SK-N-SH (cell line): ENCODE results near the gene KLK12. TPM values are rescaled to one million over a fixed set of nuclear protein-coding genes. Genes with fewer than 3 reads are reported as not detected.

ENCODE experiments used
- CTCF ChIA-PET: fragments of 300-600, 350-600 bp; formaldehyde crosslinking; extraction: SDS; loops from one replicate; lab custom pipeline; 2021; lab: Yijun Ruan, JAX
- POLR2A ChIA-PET: fragments of 350-600 bp; sonication (Branson Sonifier 250); formaldehyde crosslinking; extraction: SDS; loops from one replicate; lab custom pipeline; 2020; ENCODE audit warnings: antibody characterized with exemption, inconsistent platforms; lab: Yijun Ruan, JAX
- DNase-seq: peaks from one replicate; pipeline ENCODE4 v3.0.0; 2012
- H2AFZ ChIP-seq: fragments of 200-600 bp; sonication (generic); 2 replicates; pipeline ENCODE4 v1.8.1; 2016; ENCODE audit warnings: antibody characterized with exemption, mild to moderate bottlenecking, low read depth
- H3F3A ChIP-seq: fragments of 200-600 bp; sonication (generic); replicated peaks from 2 replicates; pipeline ENCODE3; 2016; ENCODE audit warnings: antibody characterized with exemption, mild to moderate bottlenecking; ENCODE audit not compliant: insufficient read depth
- H3K27ac ChIP-seq, 2 experiments: fragments of 200-500 bp in 1 of 2; fragments of 200-600 bp in 1 of 2; sonication (Bioruptor generic) in 1 of 2; sonication (generic), shearing (Covaris generic) in 1 of 2; 2 replicates each; pipeline versions ENCODE4 v1.5.1 to v1.6.1; 2014 to 2016; ENCODE audit warnings: low read depth in 2 of 2, inconsistent platforms in 1 of 2, low read length in 1 of 2, mild to moderate bottlenecking in 1 of 2, mixed read lengths in 1 of 2
- H3K27me3 ChIP-seq: fragments of 200-600 bp; sonication (generic), shearing (Covaris generic); 2 replicates; pipeline ENCODE4 v1.6.1; 2016; ENCODE audit warnings: mixed run types; ENCODE audit not compliant: insufficient read depth
- H3K36me3 ChIP-seq, 2 experiments: fragments of 200-500 bp in 1 of 2; fragments of 200-600 bp in 1 of 2; sonication (Bioruptor generic) in 1 of 2; sonication (generic) in 1 of 2; replicated peaks in 1 of 2; 2 replicates each; pipeline versions ENCODE3 to v1.5.1; 2014 to 2016; ENCODE audit warnings: low read length in 1 of 2, mild to moderate bottlenecking in 1 of 2; ENCODE audit not compliant: insufficient read depth in 2 of 2, control insufficient read depth in 1 of 2
- H3K4me1 ChIP-seq, 2 experiments: fragments of 200-500 bp in 1 of 2; fragments of 200-600 bp in 1 of 2; sonication (Bioruptor generic) in 1 of 2; sonication (generic), shearing (Covaris generic) in 1 of 2; 2 replicates each; pipeline versions ENCODE4 v1.5.1 to v1.6.1; 2014 to 2016; ENCODE audit warnings: low read depth in 1 of 2, low read length in 1 of 2, mixed run types in 1 of 2; ENCODE audit not compliant: insufficient read depth in 2 of 2, control insufficient read depth in 1 of 2
- H3K4me2 ChIP-seq: fragments of 200-600 bp; sonication (generic), shearing (Covaris generic); 2 replicates; pipeline ENCODE4 v1.6.1; 2017; ENCODE audit warnings: mixed run types
- H3K4me3 ChIP-seq, 2 experiments: fragments of 200-500 bp in 1 of 2; fragments of 200-600 bp in 1 of 2; sonication (Bioruptor generic) in 1 of 2; sonication (generic), shearing (Covaris generic) in 1 of 2; 2 replicates each; pipeline versions ENCODE4 v1.5.1 to v1.8.1; 2014 to 2016; ENCODE audit warnings: low read depth in 2 of 2, inconsistent platforms in 1 of 2, low read length in 1 of 2, mild to moderate bottlenecking in 1 of 2, mixed read lengths in 1 of 2, moderate library complexity in 1 of 2
- H3K79me2 ChIP-seq: fragments of 200-600 bp; sonication (generic); 2 replicates; pipeline ENCODE4 v1.8.1; 2017; ENCODE audit warnings: mild to moderate bottlenecking; ENCODE audit not compliant: insufficient read depth
- H3K9ac ChIP-seq: fragments of 200-600 bp; sonication (generic); 2 replicates; pipeline ENCODE4 v1.6.1; 2017; ENCODE audit warnings: mixed run types
- H3K9me2 ChIP-seq: fragments of 200-600 bp; sonication (generic); 2 replicates; pipeline ENCODE4 v1.6.1; 2017; ENCODE audit warnings: mixed run types
- H3K9me3 ChIP-seq: fragments of 200-600 bp; sonication (generic); 2 replicates; pipeline ENCODE4 v1.6.1; 2017; ENCODE audit warnings: mixed run types, mild to moderate bottlenecking, moderate library complexity
- H4K20me1 ChIP-seq: fragments of 200-600 bp; sonication (generic); 2 replicates; pipeline ENCODE4 v1.6.1; 2017; ENCODE audit warnings: mild to moderate bottlenecking, mixed run types; ENCODE audit not compliant: insufficient read depth
- CHD2 ChIP-seq: fragments of 150-350 bp; IDR thresholded peaks from 2 replicates; pipeline ENCODE4 v1.6.1; 2018; ENCODE audit warnings: low read length; ENCODE audit not compliant: partially characterized antibody
- CTCF ChIP-seq: fragments of 200-600 bp; sonication (generic); IDR thresholded peaks from 2 replicates; pipeline ENCODE4 v1.6.1; 2017; ENCODE audit warnings: antibody characterized with exemption, mild to moderate bottlenecking, moderate library complexity
- ELF1 ChIP-seq: IDR thresholded peaks from 2 replicates; pipeline ENCODE4 v1.4.0; 2012
- EP300 ChIP-seq, 2 experiments: IDR thresholded peaks; 2 replicates each; pipeline versions ENCODE4 v1.4.0 to v1.6.1; 2012; ENCODE audit warnings: borderline replicate concordance in 1 of 2, low read depth in 1 of 2, low read length in 1 of 2
- EZH2phosphoT487 ChIP-seq: fragments of 200-600 bp; sonication (generic); IDR thresholded peaks from 2 replicates; pipeline ENCODE4 v1.6.1; 2017; ENCODE audit warnings: low read depth, mixed run types, mild to moderate bottlenecking, antibody characterized with exemption, moderate library complexity, borderline replicate concordance
- FOSL2 ChIP-seq: IDR thresholded peaks from 2 replicates; pipeline ENCODE4 v1.4.0; 2012; ENCODE audit warnings: low read depth, mild to moderate bottlenecking, moderate library complexity, borderline replicate concordance
- FOXJ3 ChIP-seq: sonication (generic); formaldehyde crosslinking; IDR thresholded peaks from 2 replicates; pipeline ENCODE4 v1.5.1; 2020; ENCODE audit warnings: mild to moderate bottlenecking, missing genetic modification reagents
- GABPA ChIP-seq: IDR thresholded peaks from 2 replicates; pipeline ENCODE4 v1.4.0; 2012; ENCODE audit warnings: low read depth, mild to moderate bottlenecking
- IRF3 ChIP-seq: fragments of 150-350 bp; IDR thresholded peaks from 2 replicates; pipeline ENCODE4 v1.6.1; 2016; ENCODE audit warnings: mild to moderate bottlenecking, low read depth, low read length
- MEF2A ChIP-seq: IDR thresholded peaks from 2 replicates; pipeline ENCODE4 v1.4.0; 2012; ENCODE audit warnings: low read depth, borderline replicate concordance
- MXI1 ChIP-seq: IDR thresholded peaks from 2 replicates; pipeline ENCODE4 v1.6.1; 2012; ENCODE audit warnings: mild to moderate bottlenecking, low read depth, low read length, improper control_type of control experiment
- NRF1 ChIP-seq: IDR thresholded peaks from 2 replicates; pipeline ENCODE4 v1.6.1; 2012; ENCODE audit warnings: low read depth, mild to moderate bottlenecking, low read length
- PBX3 ChIP-seq: IDR thresholded peaks from 2 replicates; pipeline ENCODE4; 2012
- REST ChIP-seq: IDR thresholded peaks from 2 replicates; pipeline ENCODE4 v1.6.1; 2012; ENCODE audit warnings: mild to moderate bottlenecking, low read depth, low read length, moderate library complexity
- RXRA ChIP-seq: IDR thresholded peaks from 2 replicates; pipeline ENCODE4 v1.4.0; 2012; ENCODE audit warnings: low read depth, mild to moderate bottlenecking, borderline replicate concordance
- SMC3 ChIP-seq: IDR thresholded peaks from 2 replicates; pipeline ENCODE4 v1.6.1; 2012; ENCODE audit warnings: low read depth, low read length, improper control_type of control experiment
- TCF12 ChIP-seq: IDR thresholded peaks from 2 replicates; pipeline ENCODE4 v1.4.0; 2012
- TEAD4 ChIP-seq: IDR thresholded peaks from 2 replicates; pipeline ENCODE4 v1.4.0; 2012; ENCODE audit warnings: mild to moderate bottlenecking, borderline replicate concordance; ENCODE audit not compliant: insufficient read depth
- USF1 ChIP-seq: IDR thresholded peaks from 2 replicates; pipeline ENCODE4 v1.4.0; 2012; ENCODE audit warnings: low read depth, borderline replicate concordance
- WGBS: methylation state at CpG from one replicate; pipeline ENCODE4 v1.1.6; 2017; ENCODE audit warnings: low lambda C conversion rate; 5-methylcytosine and 5-hydroxymethylcytosine counted together
- polyA plus RNA-seq, 3 experiments: library from polyadenylated mRNA; depleted of rRNA; stranded (reverse); fragments of >200 nt; gene quantifications; 2 replicates each; pipeline ENCODE4 v1.2.3, GENCODE V29; 2012

Gene KLK12
- polyA plus RNA-seq, 1 of the 3 experiments (the other 2 are of a cell fraction): not detected

- no peak for TF ChIP-seq RXRA
- no peak for TF ChIP-seq CHD2
- TF ChIP-seq CTCF: no peak
- no peak for TF ChIP-seq PBX3
- no peak for TF ChIP-seq TEAD4
- no peak for TF ChIP-seq ELF1
- TF ChIP-seq MXI1: no peak
- no peak for TF ChIP-seq MEF2A
- no peak for TF ChIP-seq FOSL2
Observed at GRCh38 chr19:51047031-51047335, 12.2 kb upstream of the KLK12 start (continued).

- POLR2A ChIA-PET: no interaction called here
- WGBS: 32% methylated on average over 11 of the region's 11 CpGs
- H3F3A ChIP-seq: no peaks in the 10 kb centered on the region
- no peaks in the 10 kb centered on the region for H3K79me2 ChIP-seq
- DNase-seq: no peak
- H3K36me3 ChIP-seq: no peaks in the 10 kb centered on the region
- H3K27me3 ChIP-seq: peaks cover 37% of the 10 kb centered on the region; the same call in 1 of the 2 replicates
- H3K9me2 ChIP-seq: no peaks in the 10 kb centered on the region
- no peaks in the 10 kb centered on the region for H3K9me3 ChIP-seq
- no peak for TF ChIP-seq USF1
- no peak for TF ChIP-seq IRF3
- no peak for TF ChIP-seq EZH2phosphoT487
- TF ChIP-seq CHD2: no peak
- no peak for TF ChIP-seq GABPA
- TF ChIP-seq NRF1: no peak
- no peak for TF ChIP-seq SMC3
- no peak for TF ChIP-seq ELF1
- TF ChIP-seq EP300 (IDR thresholded peaks at IDR 0.05; ENCODE audit: borderline replicate concordance in 1 of 2, low read depth in 1 of 2, low read length in 1 of 2): no peak
- no peak for TF ChIP-seq REST
- TF ChIP-seq TCF12: no peak
- TF ChIP-seq FOXJ3: no peak
- TF ChIP-seq TEAD4: no peak
- no peak for TF ChIP-seq MXI1
- TF ChIP-seq, all 33 proteins: peak for 0
- Histone ChIP-seq H3K9ac (no peak overlapping the region), H2AFZ (no peak overlapping the region), H3K27ac (no peak overlapping the region), H3K4me1 (no peaks in the 10 kb centered on the region), H3K4me3 (no peak overlapping the region), H3K4me2 (no peak overlapping the region), H4K20me1 (no peaks in the 10 kb centered on the region)
- CTCF ChIA-PET: interaction anchor here (1.3 kb wide), 1 partner anchor 23 kb away, joined by 4 read pairs; no protein-coding TSS in a partner anchor
Observed at GRCh38 chr19:51044327-51044726, 9.5 kb upstream of the KLK12 start.
